ENCODE measurements around the gene HSPBP1.
"Not testable (repeated sequence)": the region's sequence is repeated elsewhere in the genome, so short reads cannot be mapped to it uniquely, and the experiment has no call there.

Gene HSPBP1

DNA sequence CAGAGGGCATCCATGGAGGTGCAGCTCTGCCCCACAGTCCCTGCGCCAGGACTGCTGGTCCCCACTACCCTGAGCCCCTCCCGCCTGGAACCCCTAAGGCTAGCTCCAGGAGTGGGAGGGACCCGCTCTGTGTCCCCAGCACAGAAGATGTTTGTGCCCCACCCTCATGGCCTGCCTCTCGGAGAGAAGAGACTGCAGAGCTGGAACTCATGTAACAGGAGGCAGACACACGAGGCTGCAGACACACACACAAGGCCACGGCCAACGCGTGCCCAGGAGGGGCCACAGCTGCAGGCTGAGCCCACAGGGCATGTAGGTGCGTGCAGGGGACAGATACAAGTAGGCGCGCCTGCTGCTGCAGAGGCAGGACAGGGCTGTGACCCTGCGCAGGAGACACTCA is 40.9 kb downstream of the HSPBP1 start:
- no peak for DNase-seq (ENCODE audit: low spot score)

GRCh38 chr19:55238030-55238429 is 41.9 kb downstream of the HSPBP1 start:
- no peak for DNase-seq (ENCODE audit: low spot score)

- no peak for DNase-seq (ENCODE audit: low spot score)
These were observed 46.9 kb downstream of the HSPBP1 start for GRCh38 chr19:55232986-55233385.

DNA sequence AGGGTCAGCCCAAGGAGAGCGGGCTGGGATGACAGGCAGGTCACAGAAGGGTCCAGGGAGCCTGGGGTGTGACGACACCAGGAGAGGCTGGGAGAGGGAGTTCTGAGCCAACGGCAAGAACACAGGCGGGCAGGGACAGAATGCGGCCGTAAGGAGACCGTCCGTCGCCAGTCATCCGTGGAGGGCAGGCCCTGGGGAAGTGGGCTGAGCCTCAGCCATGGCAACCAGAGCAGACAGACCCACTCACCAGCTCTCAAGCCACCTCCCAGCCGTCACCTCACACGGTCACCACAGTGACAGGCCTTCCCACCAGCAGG is 47.7 kb downstream of the HSPBP1 start:
- DNase-seq (ENCODE audit: low spot score): no peak

DNA sequence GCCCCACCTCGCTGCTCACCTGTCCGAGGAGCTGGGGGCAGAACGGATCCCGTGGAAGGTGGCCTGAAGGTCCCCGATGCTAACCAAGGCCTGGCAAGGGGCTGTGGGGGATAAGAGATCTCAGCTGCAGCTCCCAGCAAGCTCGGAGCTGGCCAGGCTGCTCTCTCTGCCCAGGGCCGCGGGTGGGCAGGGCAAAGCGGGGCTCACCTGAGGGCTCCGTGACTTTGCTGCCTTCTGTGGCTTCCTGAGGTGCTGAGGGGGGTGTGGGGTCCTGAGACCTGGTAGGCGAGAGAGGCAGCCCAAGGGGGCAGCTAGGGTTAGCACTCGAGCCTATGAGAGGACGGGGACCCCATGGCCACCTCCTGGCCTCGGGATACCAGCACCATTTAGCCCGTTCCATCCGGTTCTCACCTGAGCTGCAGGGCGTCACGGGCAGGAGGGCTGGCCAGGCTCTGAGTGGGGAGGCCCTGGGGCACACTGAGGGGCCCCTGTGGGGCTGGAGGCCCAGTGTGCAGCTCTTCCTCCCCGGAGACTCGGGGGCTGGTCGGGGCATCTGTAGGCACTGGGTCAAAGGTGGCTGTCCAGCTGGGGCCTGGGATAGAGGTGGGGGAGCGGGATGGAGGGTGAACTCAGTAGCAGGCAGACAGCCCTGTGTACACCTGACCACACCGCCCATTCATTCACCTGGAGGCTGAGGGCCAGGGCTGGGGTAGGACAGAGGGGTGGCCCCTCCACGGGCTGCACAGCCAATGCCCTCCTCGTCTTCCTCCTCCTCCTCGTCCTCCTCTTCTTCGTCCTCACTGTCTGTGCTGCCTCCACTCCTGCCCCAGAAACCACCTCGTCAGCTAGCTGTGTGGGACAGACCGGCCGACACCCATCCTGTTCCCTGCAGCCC is 48.3 kb downstream of the HSPBP1 start:
- no peak for DNase-seq (ENCODE audit: low spot score)

DNA sequence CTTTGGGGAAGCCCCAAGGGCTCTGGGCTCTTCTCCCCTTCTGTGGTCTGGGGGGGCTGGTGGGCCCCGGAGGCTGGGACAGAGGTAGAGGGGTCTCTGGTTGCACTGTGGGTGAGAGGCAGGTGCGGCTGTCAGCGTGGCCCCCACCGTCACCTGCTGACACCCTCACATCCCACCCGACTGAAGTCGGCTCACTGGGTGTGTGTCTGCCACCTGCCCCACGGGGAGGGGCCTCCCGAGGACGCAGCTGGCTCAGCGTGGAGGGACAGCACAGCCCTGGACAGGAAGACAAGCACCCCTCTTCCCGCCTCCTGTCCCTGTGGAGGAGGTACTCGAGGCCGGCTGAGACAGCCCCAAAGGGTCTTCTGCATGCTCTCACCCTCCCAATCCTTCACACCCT is 49.1 kb downstream of the HSPBP1 start:
- no peak for DNase-seq (ENCODE audit: low spot score)

DNA sequence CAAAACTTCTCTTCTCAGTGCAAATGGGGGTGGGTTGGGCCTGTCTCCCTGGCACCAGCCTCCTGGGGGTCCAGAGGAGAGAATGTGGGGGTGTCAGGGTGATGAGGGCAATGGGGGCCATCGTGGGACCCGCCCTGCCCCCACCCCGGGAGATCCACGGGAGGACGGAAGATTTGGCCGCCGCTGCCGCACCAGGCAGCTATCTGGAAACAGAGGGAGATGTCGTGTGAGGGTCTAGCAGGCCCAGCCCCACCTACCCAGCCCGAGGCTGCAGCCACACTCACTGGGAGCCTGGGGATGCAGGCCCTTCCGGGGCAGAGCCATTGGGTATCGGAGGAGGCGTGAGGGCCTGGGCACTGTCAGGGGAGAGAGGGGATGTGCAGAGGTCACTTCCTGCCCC is 49.6 kb downstream of the HSPBP1 start:
- DNase-seq (ENCODE audit: low spot score): no peak

GRCh38 chr19:55229789-55230182 is 50.1 kb downstream of the HSPBP1 start:
- DNase-seq (ENCODE audit: low spot score): no peak

GRCh38 chr19:55229145-55229788 is 50.6 kb downstream of the HSPBP1 start:
- DNase-seq (ENCODE audit: low spot score): no peak

GRCh38 chr19:55228403-55229031 is 51.4 kb downstream of the HSPBP1 start, which contains the start of gene TMEM86B:
TSS of gene TMEM86B (minus strand) at chr19:55228763. CDS start at chr19:55228741, 22 bp downstream.
- no peak for DNase-seq (ENCODE audit: low spot score)

DNA sequence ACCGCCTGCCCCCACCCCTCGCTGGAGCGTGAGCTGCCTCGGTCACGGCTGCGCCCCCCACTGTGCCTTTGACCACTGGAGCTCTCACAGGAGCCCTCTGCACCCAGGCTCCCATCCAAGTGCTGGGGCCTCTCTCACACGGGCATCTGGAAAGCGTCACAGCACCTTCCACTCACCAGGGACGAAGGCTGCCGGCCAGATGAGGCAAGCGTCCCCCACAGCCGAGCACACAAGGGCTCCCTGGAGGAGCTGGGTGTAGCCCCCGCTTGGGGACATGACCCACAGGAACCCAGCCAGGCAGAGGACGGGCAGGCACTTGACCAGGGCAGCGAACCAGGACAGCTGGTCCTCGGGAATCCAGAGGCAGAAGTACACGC is 51.9 kb downstream of the HSPBP1 start:
- DNase-seq (ENCODE audit: low spot score): no peak

DNA sequence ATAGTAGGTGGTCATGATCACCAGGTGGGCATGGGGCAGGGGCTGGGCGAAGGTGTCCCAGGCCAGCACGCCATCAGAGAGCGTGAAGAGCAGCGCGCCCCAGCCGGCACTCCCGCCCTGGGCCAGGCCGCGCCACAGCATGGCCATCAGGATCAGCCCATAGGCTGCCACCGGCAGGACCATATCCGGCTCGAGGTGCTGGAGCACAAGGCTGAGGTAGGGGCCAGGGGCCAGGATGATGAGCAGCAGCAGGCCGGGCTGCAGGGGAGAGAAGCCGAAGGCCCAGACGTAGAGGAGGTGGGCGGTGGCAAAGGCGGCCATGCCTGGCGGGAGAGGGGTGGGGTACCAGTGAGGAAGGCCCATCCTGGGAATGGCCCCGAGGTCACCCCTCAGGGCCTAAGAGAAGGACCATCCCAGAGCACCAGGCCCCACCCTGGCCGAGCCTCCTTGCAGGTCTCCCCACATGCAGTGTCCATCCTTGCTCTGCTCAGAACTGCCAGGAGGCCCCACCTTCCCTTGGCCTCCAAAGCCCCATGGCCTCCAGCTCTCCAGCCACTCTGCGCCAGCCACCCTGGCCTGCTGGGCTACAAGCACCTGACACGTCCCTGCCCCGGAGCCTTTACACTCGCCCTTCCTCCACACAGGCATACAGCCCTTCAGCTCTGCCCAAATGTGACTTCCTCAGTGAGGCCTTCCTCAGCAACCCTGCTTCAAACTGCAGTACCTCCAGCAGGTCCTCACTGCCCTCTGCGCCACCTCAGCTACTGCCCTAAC is 52.5 kb downstream of the HSPBP1 start:
- no peak for DNase-seq (ENCODE audit: low spot score)

DNA sequence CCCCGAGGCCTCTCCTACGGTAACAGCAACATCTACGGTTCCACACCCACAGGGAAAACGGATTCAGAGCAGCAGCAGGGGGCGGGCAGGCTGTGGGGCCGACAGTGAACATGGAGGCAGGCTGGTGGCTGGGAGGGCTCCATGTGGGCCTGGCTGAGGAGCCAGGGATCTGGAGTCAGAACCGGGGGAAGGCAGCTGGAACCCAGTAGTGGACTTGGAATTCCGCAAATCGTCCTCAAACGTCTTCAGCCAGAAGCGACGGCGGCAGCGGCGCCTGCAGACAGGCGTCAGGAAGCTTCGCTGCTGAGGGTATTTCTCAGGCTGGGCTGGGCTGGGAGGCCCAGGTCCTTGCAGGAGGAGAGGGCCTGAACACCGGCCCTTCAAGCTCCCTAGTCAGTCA is 53.1 kb downstream of the HSPBP1 start:
- no peak for DNase-seq (ENCODE audit: low spot score)

GRCh38 chr19:55226273-55226672 is 53.6 kb downstream of the HSPBP1 start:
- DNase-seq (ENCODE audit: low spot score): no peak

DNA sequence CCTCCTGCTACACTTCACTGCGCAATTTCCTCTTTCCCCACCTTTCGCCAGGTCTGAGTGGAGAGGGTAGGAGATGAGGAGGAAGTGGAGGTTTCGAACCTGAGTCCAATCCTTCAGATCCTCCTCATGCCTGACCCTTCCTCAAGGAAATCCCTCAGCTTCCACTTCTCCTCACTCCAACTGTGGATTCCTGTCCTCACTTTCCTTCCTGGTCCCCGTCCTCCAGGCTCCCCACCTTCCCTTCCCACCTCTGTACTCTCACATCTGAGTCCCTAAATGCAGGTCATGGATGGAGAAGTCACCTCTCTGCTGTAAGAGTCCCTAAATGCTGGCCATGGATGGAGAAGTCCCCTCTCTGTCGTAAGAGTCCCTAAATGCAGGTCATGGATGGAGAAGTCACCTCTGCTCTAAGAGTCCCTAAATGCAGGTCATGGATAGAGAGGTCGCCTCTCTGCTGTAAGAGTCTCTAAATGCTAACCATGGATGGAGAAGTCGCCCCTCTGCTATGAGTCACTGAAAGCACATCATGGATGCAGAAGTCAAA is 54.4 kb downstream of the HSPBP1 start:
- DNase-seq (ENCODE audit: low spot score): no peak

GRCh38 chr19:55224679-55225414 is 55.1 kb downstream of the HSPBP1 start:
- not testable (repeated sequence) for DNase-seq (ENCODE audit: low spot score)

DNA sequence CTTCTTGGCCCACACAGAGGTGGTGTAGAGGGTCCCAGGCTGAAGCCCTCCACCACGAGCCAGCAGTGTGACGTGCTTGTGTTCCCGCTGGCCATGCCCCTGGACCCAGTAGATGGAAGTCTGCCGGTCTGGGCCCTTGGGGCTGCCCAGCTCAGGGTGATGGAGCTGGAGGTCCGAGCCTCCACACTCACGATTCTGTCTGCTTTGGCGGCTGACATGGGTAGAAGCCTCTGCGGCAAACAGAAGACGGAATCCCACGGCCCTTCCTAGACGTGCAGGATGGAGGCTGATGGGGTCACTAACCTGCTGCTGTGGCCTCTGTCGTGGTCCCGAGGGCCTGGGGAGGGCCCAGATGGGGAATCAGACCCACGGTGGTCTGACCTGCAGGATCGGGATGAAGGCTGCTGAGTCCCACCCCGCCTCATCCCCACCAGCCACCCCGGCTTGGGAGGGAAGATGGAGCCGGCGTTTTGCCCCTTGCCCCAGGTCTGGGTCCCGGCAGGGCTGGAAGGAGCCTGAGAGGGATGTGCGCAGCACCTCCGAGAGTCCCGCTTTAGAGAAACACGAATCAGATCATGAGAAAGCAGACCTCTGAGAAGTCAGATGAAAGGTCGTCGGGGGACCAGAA is 55.8 kb downstream of the HSPBP1 start:
- no peak for DNase-seq (ENCODE audit: low spot score)

DNA sequence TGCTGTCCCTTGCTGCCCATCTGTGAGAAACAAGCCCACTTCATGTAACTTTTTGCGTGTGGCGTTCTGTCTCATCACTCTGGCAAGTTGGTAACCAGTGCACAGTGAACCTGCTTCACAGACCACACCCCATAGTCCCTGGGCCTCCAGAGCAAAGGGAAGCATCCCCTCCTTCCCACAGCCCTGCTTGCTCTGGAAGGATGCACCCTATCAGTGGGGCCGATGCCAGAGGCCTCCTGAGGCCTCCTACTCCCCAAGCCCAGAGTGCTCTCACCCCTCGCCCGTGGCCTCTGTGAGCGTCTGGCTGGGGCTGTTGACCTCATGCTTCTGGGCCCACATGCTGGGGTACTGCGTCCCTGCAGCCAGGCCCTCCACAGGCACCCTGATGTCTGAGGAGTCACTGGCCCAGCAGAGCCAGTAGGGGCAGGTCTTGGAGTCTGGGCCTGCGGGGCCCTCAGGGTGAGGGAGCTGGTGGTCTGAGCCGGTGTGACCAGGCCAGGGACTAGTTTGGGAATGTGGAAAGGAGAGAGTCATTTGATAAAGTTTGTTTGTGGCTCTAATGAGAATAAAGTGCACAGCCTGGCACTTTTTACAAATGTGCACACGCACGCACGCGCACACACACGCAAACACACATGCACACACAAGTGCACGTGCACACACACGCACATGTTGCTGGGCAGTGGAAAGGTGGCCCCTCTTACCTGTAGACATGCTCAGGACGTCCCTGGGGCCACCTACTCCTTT is 56.4 kb downstream of the HSPBP1 start:
- DNase-seq (ENCODE audit: low spot score): no peak

GRCh38 chr19:55220525-55220924 is 59.4 kb downstream of the HSPBP1 start:
- no peak for DNase-seq (ENCODE audit: low spot score)

Measured in CD4-positive, alpha-beta T cell treated with Interleukin-6 at 100 ng/mL for 8 hours (primary cell).